ENCODE data around the gene PGR.
A peak's percentile ranks its signal among the peaks of the same experiment; 100 is the strongest.

The PGR gene

DNA sequence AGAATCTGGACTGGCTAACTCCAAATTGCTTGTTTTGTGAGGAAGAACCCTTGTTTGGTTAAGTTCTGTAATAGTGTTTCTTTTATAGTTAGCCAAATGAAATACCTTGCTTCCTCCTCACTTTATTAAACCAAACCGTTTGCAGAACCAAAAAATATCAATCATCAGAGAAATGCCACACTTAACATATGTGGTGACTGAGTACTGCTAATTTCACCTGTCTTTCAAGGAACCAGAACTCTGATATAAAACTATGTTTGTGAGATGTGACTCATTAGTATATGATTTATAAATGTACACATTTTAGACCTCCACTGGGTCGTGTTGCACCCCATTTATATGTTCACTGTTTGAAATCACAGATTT, 119.9 kb downstream of the PGR start:
- no peak for DNase-seq (ENCODE audit: low read depth)

DNA sequence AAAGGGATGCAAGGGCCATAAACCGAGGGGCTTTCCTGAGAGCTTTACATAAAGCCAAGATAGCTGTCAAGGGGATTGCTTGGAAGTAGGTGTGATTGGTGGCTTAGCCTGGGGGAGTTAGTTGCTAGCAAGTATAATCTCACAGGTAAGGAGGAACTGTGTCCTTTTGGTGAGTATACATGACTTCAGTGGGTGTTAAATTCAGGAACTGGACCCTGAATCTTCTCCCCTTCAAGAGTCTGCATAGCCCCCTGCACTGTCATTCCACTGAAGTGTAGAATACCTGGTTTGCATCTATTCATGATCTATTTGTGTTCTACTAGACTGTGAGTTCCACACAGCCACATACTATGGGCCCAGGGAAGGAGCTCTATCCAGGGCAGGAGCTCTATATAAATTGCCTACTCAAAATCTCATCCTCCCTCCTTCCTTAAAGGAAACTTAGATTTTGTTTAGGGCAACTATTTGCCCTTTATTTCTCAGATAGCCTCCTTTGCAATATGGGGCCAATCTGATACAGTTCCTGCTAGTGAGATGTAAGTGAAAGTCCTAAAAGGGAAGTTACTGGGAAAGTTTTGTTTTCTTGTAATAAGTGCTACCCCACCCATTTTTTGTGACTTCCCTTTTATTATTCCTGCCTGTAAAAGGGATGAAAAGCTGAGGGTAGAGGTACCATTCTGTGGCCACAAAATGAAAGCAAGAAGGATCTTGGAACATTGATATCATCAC, 120.5 kb downstream of the PGR start:
- no peak for DNase-seq (ENCODE audit: low read depth)

DNA sequence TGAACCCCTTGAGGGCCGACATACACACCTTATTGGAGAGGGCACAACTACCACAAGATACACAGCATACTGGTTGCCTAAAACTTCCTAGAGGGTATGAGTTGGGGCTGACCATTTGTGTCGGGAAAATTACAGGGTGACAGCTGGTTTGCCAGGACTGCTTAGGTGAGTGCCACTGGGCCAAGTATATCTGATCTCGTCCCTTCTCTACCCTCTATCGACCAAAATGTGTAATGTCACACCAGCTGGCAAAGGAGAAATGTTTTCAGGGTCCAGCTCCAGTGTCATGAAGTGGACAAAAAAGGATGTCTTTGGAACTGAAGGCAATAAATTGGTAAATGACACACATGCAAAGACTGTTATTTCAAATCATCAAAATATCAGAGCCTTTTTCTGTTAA, 126.1 kb downstream of the PGR start:
- no peak for DNase-seq (ENCODE audit: low read depth)

DNA sequence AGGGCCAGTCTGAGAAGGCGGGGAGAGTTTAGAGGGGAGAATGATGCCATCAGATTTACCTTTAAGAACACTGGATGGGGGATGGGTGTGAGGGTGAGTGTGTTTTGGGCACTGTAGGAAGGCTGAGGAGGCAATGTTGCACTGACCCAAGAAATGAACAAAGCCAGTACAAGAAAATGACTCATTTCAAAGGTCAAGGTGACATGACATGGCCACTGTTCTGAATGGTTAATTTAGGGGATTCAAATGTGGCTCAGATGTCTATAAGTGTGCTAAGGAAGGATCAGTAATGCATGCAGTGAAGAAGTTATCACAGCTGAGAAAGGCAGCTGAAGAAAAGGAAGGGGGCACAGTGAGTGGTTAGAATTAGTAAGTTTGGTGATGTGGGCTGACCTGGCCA, 129.9 kb downstream of the PGR start:
- no peak for DNase-seq (ENCODE audit: low read depth)

DNA sequence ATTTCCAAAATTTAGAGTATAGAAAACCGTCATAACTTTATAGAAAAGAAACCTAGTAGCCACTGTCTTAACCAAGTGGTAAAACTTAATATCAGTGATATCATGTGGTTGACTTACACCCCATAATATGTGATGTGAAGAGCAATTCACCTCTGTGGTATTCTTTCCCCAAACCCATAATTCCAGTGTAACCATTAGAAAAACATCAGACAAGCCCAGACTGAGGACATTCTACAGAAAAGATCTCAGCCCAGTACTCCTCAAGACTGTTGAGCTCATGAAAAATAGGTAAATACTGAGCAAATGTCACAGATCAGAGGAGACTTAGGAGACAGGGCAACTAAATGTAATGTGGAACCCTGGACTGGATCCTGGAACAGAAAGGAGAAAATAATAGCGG, 134.6 kb downstream of the PGR start:
- no peak for DNase-seq (ENCODE audit: low read depth)

DNA sequence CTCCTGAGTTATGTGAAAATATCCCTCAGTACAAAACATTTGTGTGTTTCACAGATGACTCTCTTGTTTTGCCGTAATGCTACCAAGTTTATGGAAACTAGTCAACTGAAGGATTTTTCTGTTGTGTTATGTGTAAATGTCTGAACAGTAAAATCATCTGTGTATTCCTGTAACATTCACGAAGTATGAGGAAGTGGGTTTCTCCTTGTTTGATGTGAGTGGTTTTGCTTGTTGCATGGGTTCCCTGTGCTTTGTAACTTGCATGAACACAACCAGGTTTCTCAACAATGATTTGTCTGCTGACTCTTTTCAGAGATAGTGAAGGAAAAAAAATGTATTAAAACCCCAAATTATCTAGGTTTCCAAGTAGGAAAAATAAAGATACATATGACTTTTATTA, 138.1 kb downstream of the PGR start:
- peak; percentile 97 for DNase-seq (ENCODE audit: low read depth)

DNA sequence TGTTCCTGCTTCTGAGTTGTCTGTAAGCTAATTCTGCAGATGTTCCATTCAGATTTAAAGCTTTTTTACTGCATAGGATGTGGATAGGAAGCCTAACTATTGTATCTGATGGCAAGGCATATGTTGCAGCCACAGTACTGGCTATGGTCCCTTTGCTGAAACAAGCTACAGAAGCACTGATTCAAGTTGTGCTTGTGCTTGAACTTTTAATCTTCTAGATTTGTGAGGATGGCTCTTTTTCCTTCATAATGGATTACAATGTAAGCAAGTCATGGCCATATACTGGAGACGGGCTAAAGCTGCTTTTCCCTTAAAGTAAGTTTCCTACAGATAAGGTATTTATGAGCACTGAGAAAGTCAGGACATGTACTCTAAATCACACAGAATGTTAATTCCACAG, 138.7 kb downstream of the PGR start:
- no peak for DNase-seq (ENCODE audit: low read depth)

DNA sequence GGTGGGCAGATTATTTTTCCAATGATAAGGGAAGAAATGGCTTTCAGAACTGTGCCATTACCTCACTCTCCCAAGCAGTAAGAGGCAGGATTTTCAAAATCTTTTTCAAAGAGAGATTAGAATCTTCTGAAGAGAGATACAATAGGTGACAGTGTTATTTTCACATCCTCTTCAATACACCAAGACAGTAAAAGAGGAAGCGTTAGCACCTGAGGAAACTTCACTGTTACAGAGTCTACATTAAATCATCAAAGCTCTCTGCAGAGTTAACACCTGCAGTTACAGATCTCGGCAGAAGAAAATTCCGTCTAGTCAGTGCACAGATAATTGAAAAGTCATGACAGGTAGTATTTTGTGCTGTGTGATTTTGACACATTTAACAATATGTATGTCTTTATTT, 144.9 kb downstream of the PGR start:
- DNase-seq (ENCODE audit: low read depth) = no peak

DNA sequence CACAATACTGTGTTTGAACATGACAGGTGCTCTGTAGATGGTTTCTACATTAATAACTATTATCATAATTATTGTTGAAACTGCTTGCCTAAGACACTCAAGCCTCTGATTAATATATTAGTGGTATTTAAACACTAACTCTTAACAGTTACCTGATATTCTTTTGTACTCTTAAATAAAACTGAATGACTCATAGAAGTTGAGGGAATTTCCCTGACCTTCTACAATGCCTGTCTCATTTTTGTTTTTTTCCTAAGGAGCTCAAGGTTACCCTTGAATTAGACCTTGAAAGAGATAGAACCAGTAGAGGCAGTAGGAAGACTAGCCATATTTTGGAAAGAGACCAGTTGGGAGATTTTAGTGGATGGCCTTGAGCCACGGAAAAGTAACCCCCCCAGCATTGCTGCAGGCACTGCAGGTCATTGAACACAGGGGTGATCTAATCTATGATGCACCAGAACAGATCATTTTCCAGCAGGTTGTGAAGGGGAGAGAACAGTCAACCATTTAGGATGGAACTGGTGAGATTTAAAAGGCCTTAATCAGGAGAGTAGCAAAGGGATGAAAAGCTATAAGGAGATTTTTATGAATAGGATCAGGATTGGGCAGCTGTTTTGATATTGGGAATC, 148.3 kb downstream of the PGR start:
- no peak for DNase-seq (ENCODE audit: low read depth)

DNA sequence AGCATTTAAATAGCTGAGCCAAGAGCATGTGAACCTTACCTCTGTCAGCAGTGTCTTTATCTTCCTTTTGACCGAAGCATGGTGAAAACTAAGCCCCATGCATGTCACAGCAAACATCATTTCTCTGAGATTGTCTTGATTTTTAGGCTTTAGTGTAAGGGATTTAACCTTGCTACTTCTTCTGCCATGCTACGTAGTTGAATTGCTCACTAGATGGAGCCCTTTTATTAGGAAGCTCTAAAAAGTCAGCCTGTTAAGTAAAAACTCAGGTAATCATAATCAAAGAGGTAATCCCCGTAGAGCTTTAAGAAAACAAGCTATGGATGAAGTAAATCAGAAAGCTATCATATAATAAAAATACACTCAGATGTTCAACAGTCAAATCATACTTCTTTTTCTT, 149.5 kb downstream of the PGR start:
- peak; percentile 39 for DNase-seq (ENCODE audit: low read depth)

Data from amniotic epithelial cell (primary cell).